ENCODE results near the gene BTNL3.

GRCh38 chr5:181040631-181040945 is 51.9 kb downstream of the BTNL3 start:
- TF ChIP-seq EZH2 (IDR thresholded peaks at IDR 0.05; ENCODE audit: borderline replicate concordance, low read depth, low read length, severe bottlenecking) (no peak), MAX (IDR thresholded peaks at IDR 0.05; ENCODE audit: insufficient read depth, insufficient read length) (no peak), CTCF (IDR thresholded peaks at IDR 0.05; ENCODE audit: extremely low read depth in 1 of 2, insufficient read depth in 1 of 2, low read depth in 1 of 2, low read length in 2 of 2) (no peak), MYC (IDR thresholded peaks at IDR 0.05; ENCODE audit: low read depth, low read length) (no peak), JUN (IDR thresholded peaks at IDR 0.05; ENCODE audit: borderline replicate concordance, insufficient read depth, insufficient read length, low read depth) (no peak), POLR2AphosphoS5 (IDR thresholded peaks at IDR 0.05; ENCODE audit: insufficient read depth, low read depth, low read length) (no peak)
